HG03175 (cell line): ENCODE data around the gene EPHA6.
"Not testable (repeated sequence)": the region's sequence is repeated elsewhere in the genome, so short reads cannot be mapped to it uniquely, and the experiment has no call there.

Experiments used
- ATAC-seq: cut with Tn5 transposase; IDR thresholded peaks from one replicate; pipeline ENCODE4 v1.9.1; 2021; ENCODE audit warnings: mild to moderate bottlenecking, moderate library complexity; ENCODE audit not compliant: unreplicated experiment

The EPHA6 gene

GRCh38 chr3:96900566-96900965 is 86.2 kb downstream of the EPHA6 start:
- ATAC-seq, result no peak

DNA sequence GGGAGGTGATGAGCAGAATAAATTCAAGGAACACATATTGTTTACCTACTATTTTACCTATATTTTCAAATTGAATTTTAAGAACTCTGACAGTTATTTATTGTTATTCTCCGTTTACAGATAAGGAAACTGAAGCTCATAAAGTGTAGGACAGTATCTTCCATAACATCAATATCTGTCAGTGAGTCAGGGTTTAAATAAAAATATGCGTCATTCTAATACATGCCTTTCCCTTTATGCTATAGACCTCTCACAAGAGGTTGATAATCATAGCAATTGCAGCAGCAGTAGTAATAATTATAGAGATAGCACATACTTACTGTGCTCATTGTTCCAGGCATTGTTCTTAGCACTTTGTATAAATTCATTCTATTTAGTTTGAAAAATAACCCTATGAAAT is 101.1 kb downstream of the EPHA6 start:
- ATAC-seq, result no peak

- ATAC-seq, result no peak
Observed at GRCh38 chr3:96931119-96931862, 116.9 kb downstream of the EPHA6 start.

DNA sequence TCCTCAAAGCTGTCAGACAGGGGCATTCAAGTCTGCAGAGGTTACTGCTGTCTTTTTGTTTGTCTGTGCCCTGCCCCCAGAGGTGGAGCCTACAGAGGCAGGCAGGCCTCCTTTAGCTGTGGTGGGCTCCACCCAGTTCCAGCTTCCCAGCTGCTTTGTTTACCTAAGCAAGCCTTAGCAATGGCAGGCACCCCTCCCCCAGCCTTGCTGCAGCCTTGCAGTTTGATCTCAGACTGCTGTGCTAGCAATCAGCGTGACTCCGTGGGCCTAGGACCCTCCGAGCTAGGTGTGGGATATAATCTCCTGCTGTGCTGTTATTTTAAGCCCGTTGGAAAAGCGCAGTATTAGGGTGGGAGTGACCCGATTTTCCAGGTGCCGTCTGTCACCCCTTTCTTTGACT is 127.7 kb downstream of the EPHA6 start:
- not testable (repeated sequence) for ATAC-seq

DNA sequence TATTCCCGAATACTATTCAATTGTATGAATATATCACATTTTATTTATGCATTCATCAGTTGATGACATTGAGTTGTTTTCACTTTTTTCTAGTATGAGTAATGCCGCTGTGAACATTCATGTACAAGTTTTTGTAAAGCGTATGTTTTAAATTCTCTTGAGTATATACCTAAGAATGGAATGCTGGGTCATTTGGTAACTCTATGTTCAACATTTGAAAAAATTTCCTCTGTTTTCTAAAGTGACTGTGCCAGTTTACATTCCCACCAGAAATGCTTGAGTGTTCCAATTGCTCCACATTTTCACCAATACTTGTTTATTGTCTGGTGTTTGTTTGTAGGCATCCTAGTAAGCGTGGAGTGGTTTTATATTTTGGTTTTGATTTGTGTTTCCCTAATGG is 144.5 kb downstream of the EPHA6 start:
- ATAC-seq, result no peak

- no peak for ATAC-seq
Observed at GRCh38 chr3:96959474-96959873, 145.1 kb downstream of the EPHA6 start.

GRCh38 chr3:96959901-96960641 is 145.7 kb downstream of the EPHA6 start:
- ATAC-seq, result no peak

- ATAC-seq, result no peak
Observed at GRCh38 chr3:96960661-96961330, 146.4 kb downstream of the EPHA6 start.

- ATAC-seq, result no peak
Observed at GRCh38 chr3:96961576-96961975, 147.2 kb downstream of the EPHA6 start.

DNA sequence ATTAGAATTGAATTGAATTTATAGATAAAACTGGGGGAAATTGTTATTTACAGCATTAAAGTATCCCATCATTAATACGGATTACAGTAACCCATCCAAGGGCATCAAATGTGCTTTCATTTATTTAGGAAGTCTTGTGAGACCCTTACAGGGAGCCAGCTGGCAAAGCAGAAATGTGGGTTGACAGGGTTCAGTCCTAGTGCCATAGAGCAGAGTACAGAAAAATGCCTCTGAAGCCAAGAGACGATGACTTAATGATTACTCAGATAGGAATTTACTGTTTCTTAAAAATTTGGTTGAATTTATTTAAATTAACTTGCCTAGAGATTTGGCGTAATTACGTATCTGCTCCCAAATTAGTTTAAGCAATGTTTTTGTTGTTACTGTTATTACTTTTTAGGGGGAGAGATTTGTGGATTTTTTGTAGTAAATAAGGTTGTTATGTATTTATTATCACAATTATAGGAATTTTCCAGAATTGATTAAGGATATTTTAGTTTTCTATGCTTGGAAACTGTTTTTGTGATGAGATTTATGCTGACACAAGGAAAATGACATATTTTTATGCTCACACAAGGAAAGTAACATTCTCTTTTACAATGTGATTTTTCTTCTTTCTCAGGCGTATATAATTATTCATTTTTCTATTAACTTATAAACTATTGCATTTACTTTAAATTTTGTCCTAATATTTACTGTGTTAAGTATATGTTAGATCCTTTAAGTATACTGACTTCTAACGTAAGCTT is 152.0 kb downstream of the EPHA6 start:
- no peak for ATAC-seq

DNA sequence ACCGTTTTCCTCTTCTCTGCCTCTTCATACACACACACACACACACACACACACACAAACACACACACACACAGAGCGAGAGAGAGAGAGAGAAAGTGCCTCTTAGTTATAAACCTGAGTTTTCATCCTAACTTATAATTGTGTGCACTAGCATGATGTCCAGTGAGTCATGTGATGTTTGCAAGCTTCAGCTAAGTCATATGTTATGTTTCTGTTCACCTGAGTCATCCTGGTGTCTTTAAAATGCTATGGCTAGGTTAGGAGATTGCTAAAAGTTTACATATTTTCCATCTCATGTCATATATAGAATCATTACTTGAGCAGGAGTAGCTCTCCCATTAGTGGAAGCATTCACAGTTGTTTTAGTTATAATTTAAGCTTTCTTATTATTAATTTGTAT is 155.8 kb downstream of the EPHA6 start:
- no peak for ATAC-seq

DNA sequence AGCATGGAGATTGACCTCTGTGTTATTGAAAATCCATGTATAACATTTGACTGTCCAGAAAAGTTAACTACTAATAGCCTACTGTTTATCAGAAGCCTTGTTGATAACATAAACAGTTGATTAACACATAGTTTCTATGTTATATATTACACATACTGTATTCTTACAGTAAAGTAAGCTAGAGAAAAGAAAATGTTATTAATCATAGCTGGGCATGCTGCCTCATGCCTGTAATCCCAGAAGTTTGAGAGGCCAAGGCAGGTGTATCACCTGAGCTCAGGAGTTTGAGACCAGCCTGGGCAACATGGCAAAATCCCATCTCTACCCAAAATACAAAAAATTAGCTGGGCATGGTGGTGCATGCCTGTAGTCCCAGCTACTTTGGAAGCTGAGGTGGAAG is 163.3 kb downstream of the EPHA6 start:
- no peak for ATAC-seq

- not testable (repeated sequence) for ATAC-seq
Observed at GRCh38 chr3:96983716-96984115, 169.3 kb downstream of the EPHA6 start.

DNA sequence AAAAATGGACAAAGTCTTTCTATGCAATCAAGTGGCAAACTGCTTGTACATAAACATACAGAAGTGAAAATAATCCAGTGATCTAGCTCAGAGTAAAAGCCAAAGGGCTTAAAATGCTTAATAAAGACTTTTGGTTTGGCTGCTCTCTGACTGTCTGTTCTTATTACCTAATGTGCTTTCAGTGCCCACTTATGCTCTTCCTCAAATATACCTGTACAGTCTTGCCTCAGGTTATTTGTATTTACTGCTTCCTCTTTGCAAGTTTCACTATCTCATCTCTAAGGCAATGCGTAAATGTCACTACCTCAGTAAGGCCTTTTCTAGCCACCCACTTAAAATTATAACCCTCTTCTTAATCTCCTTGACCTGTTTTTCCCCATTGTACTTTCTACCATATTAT is 171.8 kb downstream of the EPHA6 start:
- no peak for ATAC-seq

GRCh38 chr3:96991231-96991630 is 176.8 kb downstream of the EPHA6 start:
- no peak for ATAC-seq

- no peak for ATAC-seq
Observed at GRCh38 chr3:96991800-96992365, 177.5 kb downstream of the EPHA6 start.

- ATAC-seq, result no peak
Observed at GRCh38 chr3:96994988-96995387, 180.6 kb downstream of the EPHA6 start.

GRCh38 chr3:96996009-96996408 is 181.6 kb downstream of the EPHA6 start:
- ATAC-seq, result no peak

DNA sequence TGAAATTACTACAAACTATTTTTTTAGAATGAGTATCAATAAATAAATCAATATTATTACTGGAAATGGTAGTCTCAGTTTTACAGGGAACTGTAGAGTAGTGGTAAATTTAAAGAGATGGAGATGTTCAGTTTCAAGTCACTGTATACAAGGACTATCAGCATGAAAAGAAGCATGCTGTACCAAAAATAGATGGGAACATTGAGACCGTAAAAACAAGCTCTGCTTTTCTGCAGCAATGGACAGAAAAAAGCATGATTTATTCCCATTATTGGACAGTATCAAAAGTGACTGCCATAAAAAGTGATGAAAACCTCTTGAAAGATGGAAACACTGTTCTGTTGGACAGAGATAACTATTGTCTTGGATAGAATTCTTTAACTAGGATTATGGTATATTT is 187.2 kb downstream of the EPHA6 start:
- ATAC-seq, result no peak

DNA sequence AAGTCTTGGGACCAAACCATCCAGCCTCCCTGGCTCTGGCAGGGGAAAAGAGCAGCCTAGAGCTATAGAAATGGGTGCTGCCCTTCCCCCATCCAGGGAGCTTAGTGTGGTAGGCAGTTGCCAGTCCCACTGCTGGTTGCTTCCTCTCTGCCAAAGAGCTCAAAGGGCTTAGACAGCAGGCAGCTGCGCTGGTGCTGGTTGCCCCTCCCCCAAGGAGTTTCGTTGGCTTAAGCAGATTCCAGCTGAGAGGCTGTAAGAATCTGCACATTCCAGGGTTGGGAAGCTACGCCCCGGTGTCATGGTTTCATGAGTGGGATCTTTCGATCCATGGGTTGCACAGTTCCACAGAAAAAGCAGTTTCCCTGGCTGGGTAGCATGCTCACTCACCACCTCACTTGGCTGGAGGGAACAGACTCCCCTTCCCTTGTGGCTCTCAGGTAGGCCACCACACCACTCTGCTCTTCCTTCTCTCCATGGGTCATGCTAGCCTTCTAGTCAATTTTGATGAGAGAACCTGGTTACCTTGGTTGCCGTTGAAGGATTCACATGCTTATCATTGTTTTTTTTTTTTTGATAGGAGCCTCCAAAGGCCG is 195.1 kb downstream of the EPHA6 start:
- ATAC-seq, result no peak
